Activated T-cell treated with anti-CD3 and anti-CD28 coated beads, Interleukin-2, amount 50 U/mL, for 1 hour (primary cell): Measurements from ENCODE around the gene PRDM8.
A peak's percentile ranks its signal among the peaks of the same experiment; 100 is the strongest.
"Not testable (repeated sequence)": the region's sequence is repeated elsewhere in the genome, so short reads cannot be mapped to it uniquely, and the experiment has no call there.

ENCODE experiments used
- DNase-seq: peaks from one replicate; pipeline ENCODE4 v3.0.0-alpha.2; 2020

PRDM8 gene

GRCh38 chr4:80196922-80197573, at the start of gene PRDM8:
Gene PRDM8, plus strand, starts transcription at chr4:80197503. Its CDS starts 2,578 bp downstream, at chr4:80200081.
- peak; percentile 53 for DNase-seq

- no peak for DNase-seq
Measured at GRCh38 chr4:80150387-80151180, 46.7 kb upstream of the PRDM8 start.

- DNase-seq: no peak
Measured at GRCh38 chr4:80151981-80152380, 45.3 kb upstream of the PRDM8 start.

GRCh38 chr4:80153874-80154544, 43.3 kb upstream of the PRDM8 start:
- DNase-seq: no peak

- no peak for DNase-seq
Measured at GRCh38 chr4:80154545-80154933, 42.8 kb upstream of the PRDM8 start.

GRCh38 chr4:80155316-80155982, 41.9 kb upstream of the PRDM8 start:
- no peak for DNase-seq

GRCh38 chr4:80156410-80156809, 40.9 kb upstream of the PRDM8 start:
- no peak for DNase-seq

GRCh38 chr4:80161413-80162058, 35.8 kb upstream of the PRDM8 start:
- no peak for DNase-seq

GRCh38 chr4:80162418-80162817, 34.9 kb upstream of the PRDM8 start:
- DNase-seq: no peak

- DNase-seq: no peak
Measured at GRCh38 chr4:80165855-80166254, 31.4 kb upstream of the PRDM8 start.

- no peak for DNase-seq
Measured at GRCh38 chr4:80171251-80171650, 26.1 kb upstream of the PRDM8 start.

GRCh38 chr4:80171656-80172055, 25.6 kb upstream of the PRDM8 start:
- no peak for DNase-seq

GRCh38 chr4:80172203-80172602, 25.1 kb upstream of the PRDM8 start:
- DNase-seq: no peak

GRCh38 chr4:80173401-80173800, 23.9 kb upstream of the PRDM8 start:
- no peak for DNase-seq

- no peak for DNase-seq
Measured at GRCh38 chr4:80173841-80174240, 23.5 kb upstream of the PRDM8 start.

- not testable (repeated sequence) for DNase-seq
Measured at GRCh38 chr4:80177793-80178192, 19.5 kb upstream of the PRDM8 start.

GRCh38 chr4:80178964-80179363, 18.3 kb upstream of the PRDM8 start:
- DNase-seq: no peak

- DNase-seq: no peak
Measured at GRCh38 chr4:80179637-80180161, 17.6 kb upstream of the PRDM8 start.

GRCh38 chr4:80180743-80181142, 16.6 kb upstream of the PRDM8 start:
- no peak for DNase-seq

- DNase-seq: peak; percentile 37
Measured at GRCh38 chr4:80182237-80182866, 15.0 kb upstream of the PRDM8 start.

- DNase-seq: peak; percentile 35
Measured at GRCh38 chr4:80183250-80184052, 13.9 kb upstream of the PRDM8 start.
